ENCODE data around the gene KRT76. TPM values are rescaled to one million over a fixed set of nuclear protein-coding genes. Genes with fewer than 3 reads are reported as not detected.

The KRT76 gene
- total RNA-seq, 1 experiment from 2014 or later: not detected

DNA sequence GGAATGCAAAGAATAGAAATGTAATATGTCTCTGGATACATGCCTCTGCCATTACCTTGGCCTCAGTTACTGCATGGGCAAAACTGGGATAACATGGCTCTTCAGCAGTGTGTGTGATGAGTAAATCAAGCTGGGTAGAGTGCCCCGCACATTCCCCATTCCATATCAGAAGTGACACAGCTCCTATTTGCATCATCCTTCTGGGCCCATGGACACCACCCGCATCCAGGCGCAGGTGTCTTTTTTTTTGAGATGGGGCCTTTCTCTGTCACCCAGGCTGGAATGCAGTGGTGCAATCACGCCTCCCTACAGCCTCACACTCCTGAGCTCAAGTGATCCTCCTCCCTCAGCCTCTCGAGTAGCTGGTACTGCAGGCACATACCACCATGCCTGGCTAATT lies 31.6 kb downstream of the KRT76 start:
- Histone ChIP-seq H3K4me1 (ENCODE audit: control insufficient read depth in 1 of 2, insufficient read depth in 2 of 2, low read length in 2 of 2) (no peaks in the 10 kb centered on the region), H3K9ac (ENCODE audit: low read length) (no peak overlapping the region), H3K4me3 (replicated peaks in 1 of 2; ENCODE audit: low read depth in 1 of 2, low read length in 2 of 2) (no peak overlapping the region), H3K79me2 (ENCODE audit: insufficient read depth, low read length) (no peaks in the 10 kb centered on the region), H3K9me3 (ENCODE audit: control insufficient read depth in 1 of 2, insufficient read depth in 1 of 2, low read depth in 1 of 2, low read length in 2 of 2) (no peaks in the 10 kb centered on the region), H3K27ac (ENCODE audit: low read depth, low read length) (no peak overlapping the region), H3K27me3 (ENCODE audit: insufficient read depth, low read length) (peaks cover 58% of the 10 kb centered on the region), H3K9me2 (ENCODE audit: insufficient read depth) (no peaks in the 10 kb centered on the region), H4K20me1 (ENCODE audit: insufficient read depth) (no peaks in the 10 kb centered on the region), H3K36me3 (ENCODE audit: control insufficient read depth in 1 of 2, insufficient read depth in 2 of 2, low read length in 2 of 2) (no peaks in the 10 kb centered on the region), H2AFZ (ENCODE audit: low read depth, low read length, poor library complexity, severe bottlenecking) (no peak overlapping the region), H3K4me2 (ENCODE audit: low read length) (no peak overlapping the region)
- ATAC-seq: no peak
- RAD21 ChIA-PET (ENCODE audit: low non-redundant PET in 1 of 2, low total read pairs in 2 of 2, uncharacterized antibody in 2 of 2, unreplicated experiment in 2 of 2): interaction anchor here in 1 of 2 experiments (0.6 kb wide), 1 partner anchor 38 kb away, joined by 3 read pairs; no protein-coding TSS in a partner anchor
- CTCF ChIA-PET: interaction anchor here (1.2 kb wide), 1 partner anchor 30 kb away, joined by 5 read pairs; no protein-coding TSS in a partner anchor
- DNase-seq (ENCODE audit: low read depth, low spot score): no peak
- BruUV-seq (replicated peaks): no TSS peak
- POLR2A ChIA-PET: no interaction called here
- TF ChIP-seq ZFX (IDR thresholded peaks at IDR 0.05) (no peak), SP1 (IDR thresholded peaks at IDR 0.05; ENCODE audit: low read depth) (no peak), TCF7L2 (IDR thresholded peaks at IDR 0.05; ENCODE audit: borderline replicate concordance, extremely low read depth, insufficient read depth, insufficient read length) (no peak), SRF (IDR thresholded peaks at IDR 0.05; ENCODE audit: low read depth) (no peak), YY1 (IDR thresholded peaks at IDR 0.05; ENCODE audit: extremely low read depth, insufficient replicate concordance, low read depth, low read length) (no peak), ZNF274 (IDR thresholded peaks at IDR 0.05; ENCODE audit: low read depth, low read length) (no peak), MAX (IDR thresholded peaks at IDR 0.05) (no peak), CEBPB (IDR thresholded peaks at IDR 0.05; ENCODE audit: low read depth) (no peak), POLR2A (IDR thresholded peaks at IDR 0.05; ENCODE audit: borderline replicate concordance, extremely low read depth, insufficient read depth, insufficient read length) (no peak), JUND (IDR thresholded peaks at IDR 0.05) (no peak), SIN3A (IDR thresholded peaks at IDR 0.05; ENCODE audit: low read depth) (no peak), REST (IDR thresholded peaks at IDR 0.05; ENCODE audit: low read depth) (no peak), POLR2AphosphoS5 (IDR thresholded peaks at IDR 0.05; ENCODE audit: low read depth, low read length) (no peak), RAD21 (IDR thresholded peaks at IDR 0.05; ENCODE audit: low read depth) (no peak), EZH2phosphoT487 (IDR thresholded peaks at IDR 0.05; ENCODE audit: borderline replicate concordance) (no peak), ELF1 (IDR thresholded peaks at IDR 0.05; ENCODE audit: borderline replicate concordance, low read depth) (no peak), FOSL1 (IDR thresholded peaks at IDR 0.05; ENCODE audit: low read depth) (no peak)
- TF ChIP-seq, protein P1, sequence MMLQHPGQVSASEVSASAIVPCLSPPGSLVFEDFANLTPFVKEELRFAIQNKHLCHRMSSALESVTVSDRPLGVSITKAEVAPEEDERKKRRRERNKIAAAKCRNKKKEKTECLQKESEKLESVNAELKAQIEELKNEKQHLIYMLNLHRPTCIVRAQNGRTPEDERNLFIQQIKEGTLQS (IDR thresholded peaks at IDR 0.05): no peak
- TF ChIP-seq, protein P2, sequence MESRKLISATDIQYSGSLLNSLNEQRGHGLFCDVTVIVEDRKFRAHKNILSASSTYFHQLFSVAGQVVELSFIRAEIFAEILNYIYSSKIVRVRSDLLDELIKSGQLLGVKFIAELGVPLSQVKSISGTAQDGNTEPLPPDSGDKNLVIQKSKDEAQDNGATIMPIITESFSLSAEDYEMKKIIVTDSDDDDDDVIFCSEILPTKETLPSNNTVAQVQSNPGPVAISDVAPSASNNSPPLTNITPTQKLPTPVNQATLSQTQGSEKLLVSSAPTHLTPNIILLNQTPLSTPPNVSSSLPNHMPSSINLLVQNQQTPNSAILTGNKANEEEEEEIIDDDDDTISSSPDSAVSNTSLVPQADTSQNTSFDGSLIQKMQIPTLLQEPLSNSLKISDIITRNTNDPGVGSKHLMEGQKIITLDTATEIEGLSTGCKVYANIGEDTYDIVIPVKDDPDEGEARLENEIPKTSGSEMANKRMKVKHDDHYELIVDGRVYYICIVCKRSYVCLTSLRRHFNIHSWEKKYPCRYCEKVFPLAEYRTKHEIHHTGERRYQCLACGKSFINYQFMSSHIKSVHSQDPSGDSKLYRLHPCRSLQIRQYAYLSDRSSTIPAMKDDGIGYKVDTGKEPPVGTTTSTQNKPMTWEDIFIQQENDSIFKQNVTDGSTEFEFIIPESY (IDR thresholded peaks at IDR 0.05; ENCODE audit: extremely low read depth, insufficient replicate concordance, low read length): no peak
- intact Hi-C loops (cut with micrococcal nuclease): no loop called here
